OCI-LY7 (cell line): ENCODE measurements around the gene FAM210B. TPM values are rescaled to one million over a fixed set of nuclear protein-coding genes. Genes with fewer than 3 reads are reported as not detected.
"Not testable (repeated sequence)": the region's sequence is repeated elsewhere in the genome, so short reads cannot be mapped to it uniquely, and the experiment has no call there.

Experiments
- BruUV-seq: library from RNA; stranded (reverse); fragments of 400-500 nt; replicated peaks from 2 replicates; lab custom pipeline; 2021; lab: Mats Ljungman, UMichigan
- CTCF ChIA-PET: fragments of 300-600 bp; sonication (Branson Sonifier 250); formaldehyde crosslinking; loops from one replicate; lab custom pipeline; 2022; ENCODE audit warnings: antibody characterized with exemption; ENCODE audit not compliant: unreplicated experiment; lab: Charles Lee
- POLR2A ChIA-PET: fragments of 300-600 bp; sonication (Branson Sonifier 250); formaldehyde crosslinking; loops from one replicate; lab custom pipeline; 2022; ENCODE audit warnings: antibody characterized with exemption; lab: Charles Lee
- DNase-seq: peaks from one replicate; pipeline ENCODE4 v3.0.0-alpha.2; 2015; ENCODE audit warnings: low spot score
- H2AFZ ChIP-seq: fragments of 200-600 bp; sonication (generic), shearing (Covaris generic); 2 replicates; pipeline ENCODE4 v1.6.1; 2014; ENCODE audit warnings: mild to moderate bottlenecking, antibody characterized with exemption, low read length, moderate library complexity
- H3K27ac ChIP-seq: fragments of 200-600 bp; sonication (generic); 2 replicates; pipeline ENCODE4 v1.5.1; 2014; ENCODE audit warnings: mixed run types, low read depth, mild to moderate bottlenecking, moderate library complexity, low read length, inconsistent platforms; ENCODE audit not compliant: poor library complexity, severe bottlenecking
- H3K36me3 ChIP-seq: fragments of 200-600 bp; sonication (generic); 2 replicates; pipeline ENCODE4 v1.6.1; 2014; ENCODE audit warnings: mild to moderate bottlenecking, antibody characterized with exemption, low read length, moderate library complexity, mixed read lengths; ENCODE audit not compliant: insufficient read depth
- H3K4me1 ChIP-seq: fragments of 200-600 bp; sonication (generic); 2 replicates; pipeline ENCODE4 v1.5.1; 2014; ENCODE audit warnings: mild to moderate bottlenecking, low read length; ENCODE audit not compliant: insufficient read depth, poor library complexity, severe bottlenecking
- H3K4me2 ChIP-seq: fragments of 200-600 bp; sonication (generic); 2 replicates; pipeline ENCODE4 v1.6.1; 2014; ENCODE audit warnings: mild to moderate bottlenecking, low read length
- H3K4me3 ChIP-seq: fragments of 200-600 bp; sonication (generic); 2 replicates; pipeline ENCODE4 v1.5.1; 2014; ENCODE audit warnings: mild to moderate bottlenecking, low read depth, low read length; ENCODE audit not compliant: poor library complexity, severe bottlenecking
- H3K79me2 ChIP-seq: fragments of 200-600 bp; sonication (generic); 2 replicates; pipeline ENCODE4 v1.6.1; 2016; ENCODE audit warnings: low read depth, mild to moderate bottlenecking, low read length, moderate library complexity, mixed read lengths; ENCODE audit not compliant: insufficient read depth
- H3K9me2 ChIP-seq: fragments of 200-600 bp; sonication (generic); 2 replicates; pipeline ENCODE4 v1.6.1; 2016; ENCODE audit warnings: mild to moderate bottlenecking, low read length, mixed read lengths; ENCODE audit not compliant: insufficient read depth
- H3K9me3 ChIP-seq: fragments of 200-600 bp; sonication (generic); 2 replicates; pipeline ENCODE4 v1.6.1; 2014; ENCODE audit warnings: mild to moderate bottlenecking, mixed run types, low read length, mixed read lengths
- H4K20me1 ChIP-seq: fragments of 200-600 bp; sonication (generic); 2 replicates; pipeline ENCODE4 v1.6.1; 2014; ENCODE audit warnings: mild to moderate bottlenecking, antibody characterized with exemption, low read length, moderate library complexity, mixed read lengths; ENCODE audit not compliant: insufficient read depth
- CTCF ChIP-seq: fragments of 200-600 bp; sonication (generic); conservative IDR thresholded peaks from 2 replicates; pipeline ENCODE4 v1.5.1; 2014; ENCODE audit warnings: mild to moderate bottlenecking, antibody characterized with exemption, low read length, moderate library complexity, mixed read lengths
- EZH2phosphoT487 ChIP-seq: fragments of 200-600 bp; sonication (generic); IDR thresholded peaks from 2 replicates; pipeline ENCODE4 v1.6.1; 2018; ENCODE audit warnings: low read depth, borderline replicate concordance, mild to moderate bottlenecking, mixed run types, antibody characterized with exemption, low read length, moderate library complexity, mixed read lengths
- intact Hi-C: fragments of 100-400 bp; cut with micrococcal nuclease; formaldehyde crosslinking; loops from one replicate; pipeline ENCODE4 v1.10.0; 2022; ENCODE audit not compliant: unreplicated experiment
- total RNA-seq, 2 experiments: library from RNA; depleted of rRNA in 1 of 2; stranded (reverse); fragments of >200 nt in 1 of 2; shearing (Covaris generic) in 1 of 2; gene quantifications; 2 replicates each; pipeline ENCODE4 v1.2.3, GENCODE V29; 2014 to 2022

FAM210B gene
- total RNA-seq, 2 experiments from 2014 or later, result 0.19 to 1.3 TPM

DNA sequence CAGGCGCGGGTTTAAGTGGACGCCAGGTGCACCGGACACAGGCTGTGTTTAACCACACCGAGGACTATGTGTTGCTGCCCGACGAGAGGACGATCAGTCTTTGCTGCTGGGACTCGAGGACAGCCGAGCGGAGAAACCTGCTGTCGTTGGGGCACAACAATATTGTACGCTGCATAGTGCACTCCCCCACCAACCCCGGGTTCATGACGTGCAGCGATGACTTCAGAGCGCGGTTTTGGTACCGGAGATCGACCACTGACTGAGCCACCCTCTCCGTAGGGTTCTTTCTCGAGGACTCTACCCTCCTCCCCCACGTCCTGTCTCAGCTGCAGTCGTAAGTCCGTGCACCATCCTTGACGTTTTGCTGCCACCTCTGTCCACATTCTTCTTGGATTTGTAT is 44.7 kb downstream of the FAM210B start:
- no peaks in the 10 kb centered on the region for H3K9me3 ChIP-seq
- peaks cover 99% of the 10 kb centered on the region for H3K36me3 ChIP-seq
- H3K79me2 ChIP-seq, result peaks cover 39% of the 10 kb centered on the region
- POLR2A ChIA-PET, result interaction anchor here (0.7 to 1.0 kb wide), 2 partner anchors 14 to 123 kb away, joined by 3 read pairs; no protein-coding TSS in a partner anchor
- intact Hi-C loops, result no loop called here
- H3K4me1 ChIP-seq, result no peaks in the 10 kb centered on the region
- no peak overlapping the region for H3K4me3 ChIP-seq
- H3K9me2 ChIP-seq, result no peaks in the 10 kb centered on the region
- no peak overlapping the region for H3K4me2 ChIP-seq
- BruUV-seq, result no TSS peak
- no peak overlapping the region for H2AFZ ChIP-seq
- DNase-seq, result no peak
- H4K20me1 ChIP-seq, result 0 out of 2 replicates have a peak, but pooled peaks cover 11% of the 10 kb centered on the region
- CTCF ChIA-PET, result no interaction called here
- TF ChIP-seq CTCF (no peak), EZH2phosphoT487 (no peak)
- no peak overlapping the region for H3K27ac ChIP-seq

DNA sequence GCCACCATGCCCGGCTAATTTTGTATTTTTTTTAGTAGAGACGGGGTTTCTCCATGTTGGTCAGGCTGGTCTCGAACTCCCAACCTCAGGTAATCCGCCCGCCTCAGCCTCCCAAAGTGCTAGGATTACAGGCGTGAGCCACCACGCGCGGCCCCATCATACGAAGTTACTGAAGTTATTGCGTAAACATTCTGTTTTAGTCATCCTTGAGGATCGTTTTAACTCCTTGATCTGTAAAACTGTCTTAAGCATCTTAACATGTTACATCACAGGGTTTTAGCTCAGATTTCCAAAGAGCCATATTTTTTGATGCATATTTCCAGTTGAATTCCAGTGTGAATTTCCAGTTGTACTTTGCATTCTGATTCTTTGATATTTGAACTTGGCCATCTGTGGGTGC is 46.6 kb downstream of the FAM210B start:
- DNase-seq, intact Hi-C loops, H2AFZ ChIP-seq, H3K27ac ChIP-seq, H4K20me1 ChIP-seq, H3K9me3 ChIP-seq, H3K4me2 ChIP-seq, CTCF ChIA-PET, H3K9me2 ChIP-seq, H3K4me1 ChIP-seq, H3K4me3 ChIP-seq, BruUV-seq: not testable (repeated sequence)
- POLR2A ChIA-PET, result interaction anchor here (1.4 kb wide), 1 partner anchor 9 kb away, joined by 3 read pairs; no protein-coding TSS in a partner anchor
- peaks cover 31% of the 10 kb centered on the region for H3K79me2 ChIP-seq
- H3K36me3 ChIP-seq, result peaks cover 99% of the 10 kb centered on the region

DNA sequence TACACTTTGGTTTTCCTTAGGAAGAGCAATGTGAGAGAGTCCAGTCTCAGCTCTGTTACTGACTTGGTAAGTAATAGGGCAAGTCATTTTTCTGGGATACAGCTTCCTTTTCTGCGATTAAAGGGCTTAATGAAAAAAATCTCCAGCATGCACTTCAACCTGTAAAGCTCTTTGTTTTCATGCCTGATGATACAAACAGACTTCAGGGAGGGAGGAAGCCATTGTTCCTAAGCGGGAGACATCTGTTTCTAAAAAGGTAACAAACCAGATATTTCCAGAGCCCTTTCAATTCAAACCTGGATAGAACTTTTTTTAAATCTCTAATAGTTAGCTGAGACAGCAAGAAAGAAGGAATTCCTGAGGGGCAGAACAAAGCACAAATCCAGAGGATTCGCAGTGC is 48.1 kb downstream of the FAM210B start:
- POLR2A ChIA-PET, result interaction anchor here (0.7 to 1.4 kb wide), 2 partner anchors 11 to 1838 kb away, joined by 3 read pairs; no protein-coding TSS in a partner anchor
- intact Hi-C loops, result no loop called here
- CTCF ChIA-PET, result no interaction called here
- Histone ChIP-seq H2AFZ (no peak overlapping the region), H3K4me1 (peaks cover 4% of the 10 kb centered on the region), H3K9me2 (no peaks in the 10 kb centered on the region), H3K27ac (no peak overlapping the region), H4K20me1 (0 out of 2 replicates have a peak, but pooled peaks cover 4% of the 10 kb centered on the region), H3K4me3 (no peak overlapping the region), H3K79me2 (peaks cover 16% of the 10 kb centered on the region; the same call in 1 of the 2 replicates), H3K9me3 (no peaks in the 10 kb centered on the region), H3K36me3 (peaks cover 83% of the 10 kb centered on the region), H3K4me2 (no peak overlapping the region)
- TF ChIP-seq CTCF (no peak), EZH2phosphoT487 (no peak)
- no peak for DNase-seq
- no TSS peak for BruUV-seq
